B cell (primary cell): ENCODE data around the gene SPOCK1. TPM values are rescaled to one million over a fixed set of nuclear protein-coding genes. Genes with fewer than 3 reads are reported as not detected.

Experiments
- ATAC-seq: fragments of 200-7000 bp; cut with Tn5 transposase; one replicate; pipeline ENCODE4 v1.10.0; 2021; ENCODE audit warnings: low read depth, mild to moderate bottlenecking, moderate number of reproducible peaks, moderate library complexity
- CTCF ChIA-PET: fragments of 350-600 bp; sonication (Branson Sonifier 250); formaldehyde crosslinking; loops from one replicate; lab custom pipeline; 2021; ENCODE audit warnings: antibody characterized with exemption, inconsistent platforms; lab: Charles Lee
- POLR2A ChIA-PET: fragments of 350-600 bp; sonication (Branson Sonifier 250); formaldehyde crosslinking; loops from one replicate; lab custom pipeline; 2021; ENCODE audit warnings: antibody characterized with exemption; lab: Charles Lee
- DNase-seq: peaks from one replicate; pipeline ENCODE4 v3.0.0; 2013
- H2AFZ ChIP-seq: 2 replicates; pipeline ENCODE4 v1.6.1; 2012; ENCODE audit warnings: mild to moderate bottlenecking, low read depth, low read length; ENCODE audit not compliant: insufficient read depth, poor library complexity, severe bottlenecking
- H3K27ac ChIP-seq, 2 donors: 1 replicate in 1 of 2; 2 replicates in 1 of 2; pipeline ENCODE4 v1.5.1; 2012 to 2013; ENCODE audit warnings: low read length in 2 of 2, mild to moderate bottlenecking in 2 of 2, moderate library complexity in 1 of 2
- H3K27me3 ChIP-seq, 4 experiments: fragments of 200-600 bp in 1 of 4; sonication (generic) in 1 of 4; replicated peaks in 1 of 4; 1 replicate in 2 of 4; 2 replicates in 2 of 4; pipeline versions ENCODE4 v1.6.1 to v1.7.0; 2013 to 2016; ENCODE audit warnings: low read length in 3 of 4, mild to moderate bottlenecking in 2 of 4, mixed read lengths in 1 of 4, moderate library complexity in 1 of 4; ENCODE audit not compliant: insufficient read depth in 4 of 4, control insufficient read depth in 3 of 4; ENCODE audit errors: control extremely low read depth in 1 of 4
- H3K36me3 ChIP-seq, 2 experiments: replicated peaks in 1 of 2; 1 replicate in 1 of 2; 2 replicates in 1 of 2; pipeline versions ENCODE4 v1.6.1 to v1.7.1; 2013; ENCODE audit warnings: low read length in 1 of 2; ENCODE audit not compliant: insufficient read depth in 2 of 2, control insufficient read depth in 1 of 2; ENCODE audit errors: control extremely low read depth in 1 of 2, extremely low read depth in 1 of 2
- H3K4me1 ChIP-seq, 2 donors: fragments of 200-600 bp in 1 of 2; sonication (generic) in 1 of 2; 1 replicate in 1 of 2; 2 replicates in 1 of 2; pipeline versions ENCODE4 v1.5.1 to v1.6.1; 2013 to 2017; ENCODE audit warnings: low read length in 2 of 2; ENCODE audit not compliant: control insufficient read depth in 2 of 2, insufficient read depth in 2 of 2
- H3K4me2 ChIP-seq: replicated peaks from 2 replicates; pipeline ENCODE3; 2012; ENCODE audit warnings: mild to moderate bottlenecking, low read depth, low read length; ENCODE audit not compliant: poor library complexity, severe bottlenecking
- H3K4me3 ChIP-seq, 5 experiments: fragments of 200-600 bp in 1 of 5; sonication (generic) in 1 of 5; 1 replicate in 3 of 5; 2 replicates in 2 of 5; pipeline versions ENCODE4 v1.5.1 to v1.7.0; 2011 to 2016; ENCODE audit warnings: low read length in 4 of 5, mild to moderate bottlenecking in 4 of 5, low read depth in 2 of 5, control low read depth in 1 of 5, moderate library complexity in 1 of 5; ENCODE audit not compliant: insufficient read depth in 1 of 5; ENCODE audit errors: control extremely low read depth in 1 of 5, extremely low read depth in 1 of 5
- H3K79me2 ChIP-seq: fragments of 200-600 bp; sonication (generic); one replicate; pipeline ENCODE4 v1.6.0; 2016; ENCODE audit warnings: low read length; ENCODE audit not compliant: control insufficient read depth, insufficient read depth
- H3K9ac ChIP-seq: fragments of 200-600 bp; sonication (generic); 2 replicates; pipeline ENCODE4 v1.6.1; 2017; ENCODE audit warnings: mild to moderate bottlenecking, low read length, moderate library complexity
- H3K9me3 ChIP-seq, 3 donors: one replicate each; pipeline versions ENCODE4 v1.6.1 to v1.7.1; 2013; ENCODE audit warnings: low read length in 2 of 3; ENCODE audit not compliant: control insufficient read depth in 2 of 3, insufficient read depth in 1 of 3; ENCODE audit errors: control extremely low read depth in 1 of 3
- H4K20me1 ChIP-seq: 2 replicates; pipeline ENCODE4 v1.6.0; 2012; ENCODE audit warnings: mild to moderate bottlenecking, low read length; ENCODE audit not compliant: insufficient read depth, control insufficient read depth, poor library complexity, severe bottlenecking
- H3K27ac Mint-ChIP-seq: one replicate; pipeline ENCODE4 v1.8.0; 2021; ENCODE audit warnings: mixed read lengths
- H3K27me3 Mint-ChIP-seq: one replicate; pipeline ENCODE4 v1.8.0; 2021; ENCODE audit warnings: mixed read lengths
- H3K4me1 Mint-ChIP-seq: one replicate; pipeline ENCODE4 v1.8.0; 2021; ENCODE audit warnings: mixed read lengths
- H3K4me3 Mint-ChIP-seq: one replicate; pipeline ENCODE4 v1.8.0; 2021; ENCODE audit warnings: mixed read lengths
- H3K9me3 Mint-ChIP-seq: one replicate; pipeline ENCODE4 v1.8.0; 2022; ENCODE audit warnings: mixed read lengths; ENCODE audit not compliant: insufficient read depth
- EZH2 ChIP-seq: IDR thresholded peaks from 2 replicates; pipeline ENCODE4 v1.6.1; 2012; ENCODE audit warnings: borderline replicate concordance, low read depth, mild to moderate bottlenecking, moderate library complexity, low read length; ENCODE audit not compliant: insufficient read depth, poor library complexity, severe bottlenecking
- WGBS: methylation state at CpG from one replicate; pipeline ENCODE4 v1.1.5; 2013; ENCODE audit warnings: missing lambda C conversion rate; ENCODE audit not compliant: insufficient coverage; 5-methylcytosine and 5-hydroxymethylcytosine counted together
- intact Hi-C: fragments of 100-400 bp; cut with micrococcal nuclease; formaldehyde crosslinking; loops from one replicate; pipeline ENCODE4 v1.10.0; 2022
- polyA plus RNA-seq: library from polyadenylated mRNA; depleted of rRNA; stranded (reverse); fragments of >200 nt; gene quantifications from 2 replicates; pipeline ENCODE4 v1.2.3, GENCODE V29; 2012
- total RNA-seq, 2 donors: library from RNA; stranded (reverse); fragments of 120-200 nt in 1 of 2; gene quantifications; 1 replicate in 1 of 2; 2 replicates in 1 of 2; pipeline versions ENCODE4 v1.2.3 to v1.2.4, GENCODE V29; 2013 to 2022
- TF ChIP-seq, protein P1 (sequence below): fragments of 200-600 bp; IDR thresholded peaks from one replicate; pipeline ENCODE4 v1.8.0; 2022; ENCODE audit warnings: antibody characterized with exemption, mild to moderate bottlenecking

SPOCK1 gene
- total and polyA plus RNA-seq, 2 donors (not counting 1 experiment from before 2014, with no cell fraction given) = not detected

DNA sequence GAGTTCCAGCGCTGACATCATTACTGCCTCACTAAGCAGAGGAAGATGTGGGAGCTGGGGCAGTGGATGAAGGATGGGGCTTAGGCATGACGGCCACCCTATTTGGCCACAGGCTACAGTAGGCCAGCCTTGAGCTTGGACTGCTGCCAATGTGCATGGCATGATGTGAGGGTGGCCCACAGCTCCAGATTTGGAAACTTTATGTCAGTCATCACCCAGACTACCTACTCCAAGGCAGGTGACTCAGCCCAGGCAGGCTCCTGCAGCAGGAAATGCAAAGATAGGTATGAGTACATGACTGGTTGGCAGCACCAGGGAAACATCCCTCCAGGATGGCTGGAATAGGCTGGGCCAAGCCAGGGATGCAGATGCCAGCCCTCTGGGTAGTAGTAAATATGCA lies 303.6 kb downstream of the SPOCK1 start:
- H3K4me3 Mint-ChIP-seq = no peak overlapping the region
- 100% methylated on average over 2 of the region's 2 CpGs for WGBS
- ATAC-seq = no peak
- intact Hi-C loops = no loop called here
- Histone ChIP-seq H3K27ac (no peak overlapping the region), H3K27me3 (peaks cover 0 to 4% (median 0%) of the 10 kb centered on the region in 4 experiments), H4K20me1 (no peaks in the 10 kb centered on the region), H2AFZ (no peak overlapping the region), H3K9me3 (peaks cover 0 to 3% (median 0%) of the 10 kb centered on the region in 3 donors), H3K79me2 (no peaks in the 10 kb centered on the region), H3K4me2 (no peak overlapping the region), H3K4me1 (no peaks in the 10 kb centered on the region), H3K36me3 (no peaks in the 10 kb centered on the region), H3K4me3 (no peak overlapping the region), H3K9ac (no peak overlapping the region)
- ChIA-PET CTCF (no interaction called here), POLR2A (no interaction called here)
- no peaks in the 10 kb centered on the region for H3K9me3 Mint-ChIP-seq
- no peaks in the 10 kb centered on the region for H3K27me3 Mint-ChIP-seq
- H3K27ac Mint-ChIP-seq = no peak overlapping the region
- DNase-seq = no peak
- H3K4me1 Mint-ChIP-seq = no peaks in the 10 kb centered on the region
- TF ChIP-seq, protein P1, sequence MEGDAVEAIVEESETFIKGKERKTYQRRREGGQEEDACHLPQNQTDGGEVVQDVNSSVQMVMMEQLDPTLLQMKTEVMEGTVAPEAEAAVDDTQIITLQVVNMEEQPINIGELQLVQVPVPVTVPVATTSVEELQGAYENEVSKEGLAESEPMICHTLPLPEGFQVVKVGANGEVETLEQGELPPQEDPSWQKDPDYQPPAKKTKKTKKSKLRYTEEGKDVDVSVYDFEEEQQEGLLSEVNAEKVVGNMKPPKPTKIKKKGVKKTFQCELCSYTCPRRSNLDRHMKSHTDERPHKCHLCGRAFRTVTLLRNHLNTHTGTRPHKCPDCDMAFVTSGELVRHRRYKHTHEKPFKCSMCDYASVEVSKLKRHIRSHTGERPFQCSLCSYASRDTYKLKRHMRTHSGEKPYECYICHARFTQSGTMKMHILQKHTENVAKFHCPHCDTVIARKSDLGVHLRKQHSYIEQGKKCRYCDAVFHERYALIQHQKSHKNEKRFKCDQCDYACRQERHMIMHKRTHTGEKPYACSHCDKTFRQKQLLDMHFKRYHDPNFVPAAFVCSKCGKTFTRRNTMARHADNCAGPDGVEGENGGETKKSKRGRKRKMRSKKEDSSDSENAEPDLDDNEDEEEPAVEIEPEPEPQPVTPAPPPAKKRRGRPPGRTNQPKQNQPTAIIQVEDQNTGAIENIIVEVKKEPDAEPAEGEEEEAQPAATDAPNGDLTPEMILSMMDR = no peak
- TF ChIP-seq EZH2 = no peak

GRCh38 chr5:137194300-137194699 lies 304.8 kb downstream of the SPOCK1 start:
- H3K4me1 ChIP-seq = no peaks in the 10 kb centered on the region
- ATAC-seq (no peak), DNase-seq (no peak)
- H3K4me3 ChIP-seq = no peak overlapping the region
- TF ChIP-seq, protein P1 = no peak
- TF ChIP-seq EZH2 = no peak
- ChIA-PET POLR2A (no interaction called here), CTCF (no interaction called here)
- no peaks in the 10 kb centered on the region for H3K9me3 Mint-ChIP-seq
- no peak overlapping the region for H3K9ac ChIP-seq
- no peaks in the 10 kb centered on the region for H3K4me1 Mint-ChIP-seq
- H3K4me3 Mint-ChIP-seq = no peak overlapping the region
- H3K4me2 ChIP-seq = no peak overlapping the region
- H3K79me2 ChIP-seq = no peaks in the 10 kb centered on the region
- H3K27me3 Mint-ChIP-seq = peaks cover 4% of the 10 kb centered on the region
- intact Hi-C loops = no loop called here
- H3K27me3 ChIP-seq = peaks cover 0 to 4% (median 0%) of the 10 kb centered on the region in 4 experiments
- H4K20me1 ChIP-seq = no peaks in the 10 kb centered on the region
- 84% methylated on average over 7 of the region's 8 CpGs for WGBS
- H3K27ac Mint-ChIP-seq = no peak overlapping the region
- no peaks in the 10 kb centered on the region for H3K36me3 ChIP-seq
- H3K9me3 ChIP-seq = peaks cover 0 to 3% (median 0%) of the 10 kb centered on the region in 3 donors
- H2AFZ ChIP-seq = no peak overlapping the region
- no peak overlapping the region for H3K27ac ChIP-seq
